ENCODE results near the gene TLL2.

The TLL2 gene

DNA sequence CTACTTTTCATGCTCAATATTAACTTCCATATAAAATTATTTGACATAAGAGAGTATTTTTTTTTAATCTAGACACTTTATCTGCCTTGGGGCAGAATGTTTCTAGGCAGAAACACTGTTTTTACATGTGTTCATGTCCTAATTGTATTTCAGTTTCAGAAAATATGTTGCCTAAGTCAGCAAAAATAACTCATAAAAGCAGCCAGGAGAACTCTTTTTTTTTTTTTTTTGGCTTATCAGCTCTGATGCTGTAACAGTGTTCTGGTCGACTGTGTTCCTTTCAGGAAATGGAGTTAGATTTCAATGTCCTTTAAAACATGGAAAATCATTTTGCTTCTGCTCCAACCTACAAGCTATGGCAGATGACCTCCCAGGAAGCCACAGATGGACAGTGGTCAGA is 91.7 kb downstream of the TLL2 start:
- DNase-seq (ENCODE audit: low read depth) = no peak

DNA sequence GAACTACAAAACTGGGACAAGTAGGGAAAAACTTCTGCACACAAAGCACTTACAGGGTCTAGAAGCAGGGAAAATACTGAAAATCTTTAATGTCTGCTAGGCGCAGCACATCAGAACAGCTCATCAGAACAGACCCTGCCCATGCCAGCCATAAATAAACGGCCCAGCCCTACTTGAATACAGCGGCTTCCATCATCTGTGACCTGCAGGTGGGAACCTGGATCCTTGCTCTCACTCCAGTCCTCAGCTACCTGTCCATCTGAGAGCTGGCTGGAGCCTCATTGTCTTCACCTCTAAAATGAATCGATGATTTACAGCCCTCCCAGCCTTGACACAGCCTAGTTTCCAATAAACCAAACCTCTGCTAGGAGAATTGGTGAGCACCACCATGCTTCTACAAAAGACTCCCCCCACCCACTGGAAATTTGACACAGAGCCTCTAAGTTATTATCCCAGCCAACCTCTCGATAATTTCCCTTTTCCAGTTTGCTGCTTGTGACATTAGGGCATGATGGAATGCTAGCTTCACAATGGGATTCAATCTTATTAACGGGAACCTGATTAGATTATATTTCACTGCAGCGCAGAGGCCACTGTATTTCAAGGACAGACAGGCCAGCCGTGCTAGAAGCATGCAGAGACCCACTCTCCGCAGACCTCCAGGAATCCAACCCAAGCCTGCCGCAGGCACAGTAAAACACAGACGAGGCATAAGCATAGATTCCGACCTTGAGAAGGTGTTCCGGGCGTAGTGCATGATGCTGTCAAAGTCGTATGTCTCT is 93.3 kb downstream of the TLL2 start:
- DNase-seq (ENCODE audit: low read depth) = no peak

DNA sequence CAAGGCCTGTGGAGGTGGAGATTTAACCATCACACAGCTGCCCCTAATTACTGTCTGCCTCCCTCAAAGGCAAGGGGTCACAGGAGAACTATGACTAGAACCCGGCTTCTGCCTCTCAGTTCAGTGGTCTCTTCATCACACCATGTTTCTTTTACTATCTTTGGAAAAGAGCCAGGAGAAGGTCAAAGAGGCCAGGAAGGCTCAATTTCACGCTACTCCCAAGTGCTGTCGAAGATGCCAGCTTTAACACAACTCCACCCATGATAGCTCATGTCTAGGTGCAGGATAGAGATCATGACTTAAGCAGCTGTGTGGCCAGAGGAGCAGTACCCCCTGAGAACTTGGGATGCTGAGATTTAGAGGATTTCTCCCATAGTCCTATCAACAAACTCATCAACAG is 94.4 kb downstream of the TLL2 start:
- no peak for DNase-seq (ENCODE audit: low read depth)

DNA sequence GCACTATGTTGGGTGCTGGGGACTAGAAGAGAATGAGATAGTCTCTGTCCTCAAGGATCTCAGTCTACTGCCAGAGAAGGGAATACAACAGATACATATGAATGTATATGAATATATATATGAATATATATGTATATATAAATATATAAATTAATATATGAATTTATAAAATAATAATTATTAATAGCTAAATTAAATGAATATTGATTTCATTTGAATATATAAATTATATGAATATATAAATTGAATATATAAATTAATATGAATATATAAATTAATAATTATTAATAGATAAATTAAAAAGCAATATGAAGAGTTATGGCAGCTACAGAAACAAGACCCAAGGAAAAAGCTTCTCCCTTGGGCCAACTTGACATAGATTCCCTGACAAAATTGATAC is 95.1 kb downstream of the TLL2 start:
- DNase-seq (ENCODE audit: low read depth) = no peak

DNA sequence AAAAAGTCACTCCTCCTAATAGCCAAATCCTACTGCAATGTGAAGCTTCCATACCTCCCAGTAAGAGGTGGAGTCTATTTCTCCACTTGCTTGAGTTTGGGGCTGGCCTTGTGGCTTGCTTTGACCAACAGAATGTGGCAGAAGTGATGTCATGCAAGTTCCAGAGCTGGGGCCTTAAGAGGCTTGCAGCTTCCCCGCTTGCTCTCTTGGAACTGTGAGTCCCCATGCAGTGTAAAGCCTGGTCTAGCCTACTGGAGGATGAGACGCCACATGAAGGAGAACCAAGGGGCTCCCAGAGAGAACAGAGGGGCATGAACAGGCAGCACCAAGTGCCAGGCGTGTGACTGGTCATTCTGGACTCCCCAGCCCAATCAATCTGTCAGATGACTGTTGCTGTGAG is 96.3 kb downstream of the TLL2 start:
- DNase-seq (ENCODE audit: low read depth) = no peak

DNA sequence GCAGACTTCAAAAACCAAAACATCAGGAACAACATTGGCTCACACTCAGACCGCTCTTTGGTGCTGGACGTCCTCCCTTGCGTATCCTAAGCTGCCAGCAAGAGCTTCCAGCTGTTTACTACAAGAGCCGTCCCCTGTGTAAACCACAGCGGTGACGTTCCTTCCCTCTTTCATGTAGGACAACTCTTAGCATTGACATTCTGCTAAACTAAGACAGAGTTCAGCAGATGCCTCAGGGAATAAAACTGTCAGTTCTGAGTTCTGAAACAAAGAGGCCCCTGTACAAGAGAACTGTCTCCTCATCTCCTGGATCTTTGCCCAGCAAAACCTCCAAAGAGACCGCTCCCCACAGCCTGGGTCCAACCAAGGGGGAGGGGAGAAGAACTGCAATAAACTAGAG is 97.1 kb downstream of the TLL2 start:
- peak; percentile 2 for DNase-seq (ENCODE audit: low read depth)

DNA sequence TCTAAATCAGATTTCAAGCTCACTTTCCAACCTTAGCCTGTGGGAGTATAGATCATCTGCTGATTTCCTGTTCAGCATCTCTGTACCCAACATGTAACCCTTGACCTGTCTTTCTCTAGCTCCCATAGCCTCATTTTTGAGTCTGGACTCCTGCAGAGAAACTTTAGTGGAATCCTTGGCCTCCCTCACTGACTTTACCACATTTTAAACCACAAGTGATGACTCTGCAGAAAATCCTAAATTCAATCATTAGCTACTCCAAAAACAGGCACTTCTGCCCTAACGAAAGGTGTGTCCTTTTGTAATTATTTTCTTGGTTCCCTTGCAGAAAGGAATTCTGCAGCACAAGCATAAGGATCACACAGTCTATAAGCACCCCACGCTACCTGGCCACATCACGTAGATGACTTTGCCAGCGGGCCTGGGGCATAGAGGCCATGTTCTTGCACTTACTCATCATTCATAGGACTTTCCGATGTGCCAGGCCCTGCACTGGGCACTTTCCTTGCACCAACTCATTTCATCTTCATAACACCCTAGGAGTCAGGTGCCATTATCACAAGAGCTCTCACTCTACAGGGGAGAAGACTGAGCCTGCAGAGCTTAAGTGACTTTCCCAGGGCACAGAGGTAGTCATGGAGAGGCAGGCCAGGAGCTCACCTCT is 97.7 kb downstream of the TLL2 start:
- DNase-seq (ENCODE audit: low read depth) = no peak

DNA sequence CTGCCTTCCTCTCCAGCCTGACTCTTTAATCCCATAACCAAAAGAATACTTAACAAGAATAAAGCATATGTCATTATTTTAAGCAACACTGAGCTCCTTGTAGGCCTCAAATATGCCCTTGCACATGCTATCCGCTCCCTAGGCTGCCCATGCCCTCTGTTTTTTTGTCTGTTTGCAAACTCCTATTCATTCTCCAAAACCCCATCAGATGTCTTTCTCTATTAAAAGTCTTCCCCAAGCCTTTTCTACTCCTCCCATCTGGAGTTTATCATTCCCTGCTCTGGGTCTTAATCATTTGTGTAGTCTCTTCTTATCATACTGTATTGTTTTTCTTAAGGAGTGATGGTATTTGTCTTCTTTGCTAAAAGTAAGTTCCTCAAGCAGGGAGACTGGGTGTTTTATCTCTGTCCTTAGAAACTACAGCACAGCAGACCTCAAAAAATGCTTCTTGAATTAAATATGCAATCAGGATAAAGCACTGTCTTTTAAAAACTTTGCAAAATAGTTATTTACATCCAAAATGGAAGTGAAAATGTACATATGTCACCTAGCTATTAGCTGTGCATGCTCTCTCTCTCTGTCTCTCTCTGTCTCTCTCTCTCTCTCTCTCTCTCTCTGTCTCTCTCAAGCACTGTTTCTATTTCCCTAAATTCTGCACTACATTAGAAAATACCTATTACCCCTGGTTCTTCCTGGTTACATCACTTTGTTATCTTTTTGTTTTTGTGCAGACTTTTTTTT is 98.4 kb downstream of the TLL2 start:
- DNase-seq (ENCODE audit: low read depth) = no peak

DNA sequence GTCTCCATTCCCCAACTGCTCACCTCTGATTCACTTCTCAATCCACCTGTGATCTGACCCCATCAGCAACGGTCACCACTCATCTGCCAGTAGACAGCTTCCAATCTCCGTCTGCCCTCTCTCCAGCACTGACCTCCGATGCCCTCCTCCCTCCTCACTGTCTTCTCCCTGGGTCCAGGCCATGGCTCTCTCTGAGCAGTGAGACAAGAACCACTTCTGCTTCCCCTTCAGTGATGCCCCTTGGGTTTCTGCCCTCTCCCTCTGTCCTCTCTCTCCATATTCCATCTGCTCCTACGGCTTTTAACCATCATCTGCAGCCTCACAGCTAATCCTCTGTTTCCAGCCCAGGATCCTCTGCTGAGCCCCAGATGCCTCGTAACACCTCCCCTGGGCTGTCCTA is 99.4 kb downstream of the TLL2 start:
- DNase-seq (ENCODE audit: low read depth) = no peak

DNA sequence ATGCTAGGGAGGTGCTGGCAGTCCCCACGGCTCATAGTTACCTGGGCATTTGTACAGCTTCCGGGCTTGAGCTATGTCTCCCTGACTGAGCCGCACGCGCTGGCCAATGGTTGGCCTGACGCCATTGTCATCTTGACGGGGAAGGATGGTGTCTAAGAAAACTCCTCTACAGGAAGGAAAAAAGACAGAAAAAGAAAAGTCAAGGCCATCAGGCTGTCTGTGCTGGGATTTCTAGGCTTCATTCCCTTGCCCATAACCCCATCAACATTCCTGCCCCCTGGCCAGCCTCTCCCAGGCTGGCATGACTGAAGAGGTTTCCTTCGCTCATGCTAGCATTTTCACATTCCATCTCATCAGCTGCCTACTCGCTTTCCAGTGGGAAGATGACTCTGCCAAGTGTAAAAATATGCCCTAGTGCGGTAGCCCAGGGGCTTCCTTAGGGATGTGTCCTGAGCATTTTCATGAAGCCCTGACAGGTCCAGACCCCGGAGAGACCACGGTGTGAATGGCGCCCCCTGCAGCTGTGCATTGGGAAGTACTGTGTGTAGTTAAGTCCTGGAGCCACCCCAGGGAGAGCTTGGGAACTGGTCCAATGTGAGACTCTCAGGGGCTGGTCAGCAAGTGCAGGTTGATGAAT is 100.5 kb downstream of the TLL2 start:
- no peak for DNase-seq (ENCODE audit: low read depth)

DNA sequence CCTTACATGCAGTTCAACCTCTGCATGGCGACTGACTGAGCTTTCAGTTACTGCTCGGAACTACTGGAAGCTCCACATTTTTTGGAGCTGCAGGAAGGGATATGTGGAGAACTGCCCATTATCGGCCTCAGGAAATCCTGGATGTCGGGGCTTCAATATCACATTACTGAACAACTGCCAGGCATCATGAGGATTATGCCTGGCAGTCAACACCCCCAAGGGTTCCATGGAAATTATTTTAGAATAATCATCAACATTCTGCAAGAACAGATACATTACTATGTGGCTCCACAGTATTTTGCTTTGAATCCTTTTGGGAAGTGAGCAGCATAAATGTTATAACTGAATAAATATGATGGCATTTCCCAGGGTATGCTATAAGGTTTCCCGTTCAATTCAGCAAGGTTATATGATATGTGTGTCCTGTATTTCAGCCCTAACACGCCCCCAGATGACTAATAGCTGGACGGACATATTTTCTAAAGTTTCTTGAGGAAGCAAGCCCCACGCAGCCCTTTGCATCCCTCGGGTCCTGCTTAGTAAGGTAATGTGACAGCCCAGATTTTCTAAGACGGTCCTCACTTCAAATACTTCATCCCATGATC is 101.9 kb downstream of the TLL2 start:
- DNase-seq (ENCODE audit: low read depth) = no peak

DNA sequence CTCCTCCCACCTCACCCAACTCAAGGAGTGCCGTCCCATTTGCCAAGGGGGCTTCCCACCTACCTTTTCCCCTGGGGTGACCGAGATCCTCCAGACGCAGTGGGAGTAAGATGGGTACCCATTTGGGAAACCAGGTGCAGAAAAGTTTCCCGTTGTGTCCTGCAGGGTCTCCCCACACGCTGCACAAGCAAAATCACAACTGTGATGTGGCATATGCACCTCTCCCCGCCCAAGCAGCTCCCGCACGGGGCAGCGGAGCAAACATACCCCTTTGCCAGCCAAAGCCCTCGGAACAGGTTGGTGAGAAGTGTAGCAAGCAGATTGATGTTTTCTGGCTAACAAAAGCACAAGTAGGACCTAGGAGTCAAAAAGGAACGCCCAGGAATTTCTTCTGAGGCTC is 103.4 kb downstream of the TLL2 start:
- no peak for DNase-seq (ENCODE audit: low read depth)

DNA sequence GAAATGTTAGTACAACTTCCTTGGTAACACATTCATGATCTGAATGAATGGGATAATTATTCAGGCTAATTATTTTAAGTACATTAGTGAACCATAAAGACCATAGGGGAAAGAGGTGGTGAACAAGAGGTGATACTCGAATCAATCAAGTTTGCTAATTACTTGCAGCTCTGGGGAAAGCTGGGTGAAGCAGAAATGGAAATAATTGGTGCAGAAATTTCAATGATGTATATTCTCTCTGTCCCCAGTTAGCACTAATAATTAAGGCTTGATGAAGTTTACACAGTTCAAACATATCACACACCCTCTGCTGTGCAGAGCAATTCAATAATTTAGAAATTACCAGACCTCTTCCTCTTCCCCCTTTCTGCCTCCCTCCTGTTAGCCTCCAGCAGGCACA is 105.5 kb downstream of the TLL2 start:
- DNase-seq (ENCODE audit: low read depth) = no peak

DNA sequence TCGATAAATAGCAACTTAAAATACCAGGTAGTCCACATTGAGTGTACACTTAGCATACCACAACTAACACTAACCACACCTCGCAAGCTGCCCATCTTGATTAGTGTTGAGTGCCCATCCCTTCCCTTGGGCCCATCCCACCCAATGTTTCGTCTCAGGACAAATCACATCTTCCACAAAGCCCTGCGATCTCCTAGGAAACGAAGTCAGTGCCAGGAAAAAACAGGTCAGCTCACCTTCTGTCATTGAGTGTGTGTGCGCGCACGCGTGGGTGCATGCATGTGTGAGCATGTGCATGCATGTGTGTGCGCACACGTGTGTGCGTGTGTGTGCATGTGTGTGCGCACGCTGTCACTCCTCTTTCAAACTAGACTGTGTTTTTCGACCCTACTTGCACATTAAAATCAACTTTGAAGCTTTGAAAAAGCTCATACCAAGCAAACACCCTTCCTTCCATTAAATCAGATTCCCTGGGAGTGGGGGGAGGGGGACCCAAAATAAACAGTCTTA is 106.1 kb downstream of the TLL2 start:
- DNase-seq (ENCODE audit: low read depth) = no peak

DNA sequence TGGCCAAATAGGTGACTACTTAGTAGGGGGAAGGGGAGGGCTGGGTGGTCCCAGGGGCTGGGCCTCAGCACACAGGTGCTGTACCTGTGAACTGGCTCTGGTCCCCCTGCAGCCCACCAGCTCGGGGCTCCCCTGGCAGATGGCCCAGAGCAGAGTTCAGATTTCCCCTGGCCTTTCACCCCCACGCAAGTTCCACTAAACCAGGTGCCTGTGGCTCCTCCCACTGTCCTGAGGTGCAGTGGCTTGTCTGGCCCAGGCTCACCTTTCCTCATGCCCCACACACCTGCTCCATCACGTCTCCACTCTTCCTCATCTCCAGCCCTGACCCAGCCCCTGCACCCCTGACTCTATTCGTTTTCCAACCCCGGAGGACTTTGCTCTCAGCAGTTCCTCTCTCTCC is 107.6 kb downstream of the TLL2 start:
- DNase-seq (ENCODE audit: low read depth) = no peak

DNA sequence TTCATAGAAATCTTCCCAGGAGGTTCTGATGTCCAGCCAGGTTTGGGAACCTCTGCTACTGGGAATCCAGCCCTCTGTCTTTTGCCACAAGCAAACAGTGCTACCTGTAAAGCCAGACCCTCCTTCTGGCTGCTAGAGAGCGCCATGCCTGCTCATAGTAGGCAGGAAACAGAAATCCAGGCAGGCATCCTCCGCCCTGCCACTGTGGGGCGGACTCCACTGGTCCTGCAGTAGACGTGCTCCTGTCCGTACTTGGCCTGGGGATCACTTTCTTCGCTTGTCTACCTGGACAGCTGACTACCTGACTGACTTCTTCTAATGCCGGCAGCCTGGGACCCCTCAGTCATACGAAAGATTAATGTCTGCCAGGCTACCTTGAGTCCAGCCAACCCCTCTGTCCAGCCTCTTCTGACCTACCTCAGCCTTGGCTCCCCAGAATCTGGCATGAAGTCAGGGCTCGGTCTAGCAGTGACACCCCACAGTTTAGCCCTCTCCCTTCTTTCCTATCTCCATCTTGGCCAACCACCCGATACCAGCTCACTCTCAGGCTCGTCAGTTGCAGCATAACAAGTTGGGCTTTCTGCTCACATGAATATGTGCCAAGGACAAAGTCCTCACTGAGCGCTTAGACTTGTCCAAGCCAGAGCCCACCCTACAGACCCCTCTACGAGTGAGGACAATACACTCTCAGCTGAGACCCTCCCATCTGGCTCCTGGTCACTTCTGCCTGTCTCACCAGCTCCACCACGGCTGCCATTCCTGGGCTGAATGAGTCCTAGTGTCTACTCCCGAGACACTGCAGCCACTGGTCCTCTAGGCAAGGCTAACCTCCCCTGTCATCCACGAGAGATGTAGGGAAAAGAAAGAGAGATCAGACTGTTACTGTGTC is 111.1 kb downstream of the TLL2 start:
- DNase-seq (ENCODE audit: low read depth) = no peak

DNA sequence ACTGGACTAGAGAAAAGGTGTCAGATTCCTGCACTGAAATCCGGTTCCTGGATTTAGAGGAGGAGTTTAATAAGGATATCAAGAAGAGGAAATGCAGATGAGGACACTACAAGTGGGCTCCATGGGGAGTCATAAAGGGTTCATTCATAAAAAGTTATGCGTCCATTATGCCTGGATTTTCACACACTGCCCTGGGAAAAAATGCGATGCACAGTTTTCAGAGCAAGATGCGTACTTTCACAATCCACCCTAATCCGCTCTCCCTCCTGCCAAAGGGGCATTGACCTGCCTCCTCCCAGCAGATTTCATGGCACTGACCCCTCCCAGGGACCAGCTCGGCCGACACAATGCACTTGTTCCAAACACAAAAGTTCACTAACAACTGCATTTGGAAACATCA is 112.7 kb downstream of the TLL2 start:
- DNase-seq (ENCODE audit: low read depth) = no peak

DNA sequence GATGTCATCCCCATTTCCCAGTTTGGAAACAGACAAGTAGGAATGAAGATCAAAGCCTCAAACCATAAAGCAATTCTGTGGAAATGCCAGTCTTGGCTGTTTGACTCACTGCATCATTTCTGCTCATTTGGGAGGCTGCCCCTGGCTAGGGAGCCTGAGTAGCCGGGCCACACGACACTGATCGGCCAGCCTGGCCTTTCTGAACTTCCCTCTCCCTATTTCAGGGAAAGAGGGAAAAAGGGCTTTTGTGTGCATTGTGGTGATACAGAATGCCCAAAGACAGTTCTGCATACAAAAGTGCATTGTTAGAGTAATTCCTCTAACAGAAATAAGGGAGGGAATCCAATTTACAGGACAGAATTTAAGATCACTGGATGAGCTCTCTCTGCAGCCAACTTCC is 113.3 kb downstream of the TLL2 start:
- no peak for DNase-seq (ENCODE audit: low read depth)

DNA sequence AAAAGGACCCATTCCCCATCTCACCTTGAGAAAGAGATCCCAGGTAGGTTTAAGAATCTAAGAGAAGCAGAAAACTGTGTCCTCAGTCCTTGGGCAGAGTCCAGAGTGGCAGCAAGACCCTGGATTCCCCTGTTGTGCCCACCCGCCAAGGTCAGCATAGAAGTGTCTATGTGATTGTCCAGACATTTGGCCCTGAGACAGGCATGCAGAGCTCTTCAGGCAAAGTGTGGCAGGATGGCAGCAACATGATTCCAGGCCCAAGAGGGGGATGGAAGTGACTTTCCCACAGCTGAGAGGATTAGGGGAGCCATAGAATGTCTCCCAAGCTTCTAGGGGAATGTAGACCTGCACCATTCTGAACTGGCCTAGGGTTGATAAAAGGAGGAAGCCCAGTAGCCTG is 115.8 kb downstream of the TLL2 start:
- no peak for DNase-seq (ENCODE audit: low read depth)

DNA sequence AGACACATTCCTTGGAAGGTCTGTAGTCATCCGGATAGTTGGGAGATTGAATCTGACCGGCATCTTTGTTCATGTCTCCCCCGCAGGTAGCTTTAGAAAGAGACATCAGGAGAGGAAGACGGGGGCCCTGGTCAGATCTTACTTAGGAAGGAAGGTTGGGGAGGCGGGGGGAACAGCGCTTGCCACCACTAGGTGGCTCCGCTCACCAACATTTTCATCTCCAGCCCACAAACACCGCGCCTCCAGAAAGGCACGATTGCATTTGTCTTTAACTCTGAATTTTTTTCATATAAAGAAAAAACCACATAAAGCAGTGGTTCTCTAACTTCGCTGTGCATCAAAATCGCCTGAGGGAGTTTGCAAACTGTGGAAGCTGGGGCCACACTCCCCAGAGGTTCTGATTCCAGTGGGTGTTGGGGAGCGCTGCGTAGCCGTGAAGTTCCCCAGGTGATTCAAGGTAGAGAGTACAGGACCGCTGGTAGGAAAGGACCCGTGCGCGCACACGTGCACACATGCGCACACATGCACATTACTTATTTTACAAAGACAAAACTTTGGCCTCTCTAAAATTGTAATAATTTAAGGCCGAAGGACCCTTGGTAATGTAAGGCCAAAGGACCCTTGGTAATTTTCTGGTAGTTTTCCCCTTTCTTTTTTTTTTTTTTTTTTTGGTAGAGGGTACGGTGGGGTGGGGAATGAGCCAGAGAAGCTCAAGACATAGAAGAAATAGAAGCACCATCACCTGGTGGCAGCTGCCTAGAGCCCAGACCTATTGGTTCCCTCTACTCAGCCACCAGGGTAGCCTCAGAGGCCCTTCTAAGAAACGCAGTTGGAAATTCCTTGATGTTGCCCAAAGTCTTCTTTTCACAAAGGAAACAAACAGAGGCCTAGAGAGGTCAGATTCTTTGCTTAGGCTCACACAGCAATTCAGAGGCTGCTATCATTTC is 117.5 kb downstream of the TLL2 start:
- peak; percentile 61 for DNase-seq (ENCODE audit: low read depth)
